BE2C (cell line): ENCODE measurements around the gene ATP6V1D.

Experiments used
- DNase-seq: peaks from one replicate; pipeline ENCODE4 v3.0.0-alpha.2; 2020
- H3K27me3 ChIP-seq: fragments of 250-450 bp; sonication (Bioruptor Pico); 2 replicates; pipeline ENCODE4 v1.5.1; 2020; ENCODE audit warnings: mild to moderate bottlenecking
- H3K36me3 ChIP-seq: fragments of 250-450 bp; sonication (Bioruptor Pico); 2 replicates; pipeline ENCODE4 v1.5.1; 2020; ENCODE audit warnings: mild to moderate bottlenecking
- H3K4me1 ChIP-seq: fragments of 250-450 bp; sonication (Bioruptor Pico); 2 replicates; pipeline ENCODE4 v1.5.1; 2020
- H3K4me3 ChIP-seq: 2 replicates; pipeline ENCODE4 v1.5.1; 2011; ENCODE audit warnings: low read depth, low read length
- H3K9me3 ChIP-seq: fragments of 250-450 bp; sonication (Bioruptor Pico); 2 replicates; pipeline ENCODE4 v1.5.1; 2020
- TF ChIP-seq, protein P1 (sequence below): IDR thresholded peaks from 2 replicates; pipeline ENCODE4 v1.5.1; 2012; ENCODE audit warnings: mild to moderate bottlenecking, low read depth, low read length

The ATP6V1D gene

GRCh38 chr14:67317822-67318221 is 41.8 kb downstream of the ATP6V1D start:
- Histone ChIP-seq H3K9me3 (no peaks in the 10 kb centered on the region), H3K4me3 (no peak overlapping the region), H3K36me3 (peaks cover 9% of the 10 kb centered on the region), H3K27me3 (no peaks in the 10 kb centered on the region), H3K4me1 (no peaks in the 10 kb centered on the region)
- TF ChIP-seq, protein P1, sequence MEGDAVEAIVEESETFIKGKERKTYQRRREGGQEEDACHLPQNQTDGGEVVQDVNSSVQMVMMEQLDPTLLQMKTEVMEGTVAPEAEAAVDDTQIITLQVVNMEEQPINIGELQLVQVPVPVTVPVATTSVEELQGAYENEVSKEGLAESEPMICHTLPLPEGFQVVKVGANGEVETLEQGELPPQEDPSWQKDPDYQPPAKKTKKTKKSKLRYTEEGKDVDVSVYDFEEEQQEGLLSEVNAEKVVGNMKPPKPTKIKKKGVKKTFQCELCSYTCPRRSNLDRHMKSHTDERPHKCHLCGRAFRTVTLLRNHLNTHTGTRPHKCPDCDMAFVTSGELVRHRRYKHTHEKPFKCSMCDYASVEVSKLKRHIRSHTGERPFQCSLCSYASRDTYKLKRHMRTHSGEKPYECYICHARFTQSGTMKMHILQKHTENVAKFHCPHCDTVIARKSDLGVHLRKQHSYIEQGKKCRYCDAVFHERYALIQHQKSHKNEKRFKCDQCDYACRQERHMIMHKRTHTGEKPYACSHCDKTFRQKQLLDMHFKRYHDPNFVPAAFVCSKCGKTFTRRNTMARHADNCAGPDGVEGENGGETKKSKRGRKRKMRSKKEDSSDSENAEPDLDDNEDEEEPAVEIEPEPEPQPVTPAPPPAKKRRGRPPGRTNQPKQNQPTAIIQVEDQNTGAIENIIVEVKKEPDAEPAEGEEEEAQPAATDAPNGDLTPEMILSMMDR: no peak
- no peak for DNase-seq

- Histone ChIP-seq H3K27me3 (no peaks in the 10 kb centered on the region), H3K36me3 (peaks cover 9% of the 10 kb centered on the region), H3K4me1 (no peaks in the 10 kb centered on the region), H3K4me3 (no peak overlapping the region), H3K9me3 (no peaks in the 10 kb centered on the region)
- TF ChIP-seq, protein P1: no peak
- no peak for DNase-seq
Measured at GRCh38 chr14:67313153-67313552, 46.5 kb downstream of the ATP6V1D start.

- Histone ChIP-seq H3K4me3 (no peak overlapping the region), H3K27me3 (no peaks in the 10 kb centered on the region), H3K36me3 (peaks cover under 1% of the 10 kb centered on the region), H3K9me3 (no peaks in the 10 kb centered on the region), H3K4me1 (no peaks in the 10 kb centered on the region)
- TF ChIP-seq, protein P1: no peak
- DNase-seq: no peak
Measured at GRCh38 chr14:67311868-67312267, 47.7 kb downstream of the ATP6V1D start.
